ENCODE results near the gene RECK.

Gene RECK

DNA sequence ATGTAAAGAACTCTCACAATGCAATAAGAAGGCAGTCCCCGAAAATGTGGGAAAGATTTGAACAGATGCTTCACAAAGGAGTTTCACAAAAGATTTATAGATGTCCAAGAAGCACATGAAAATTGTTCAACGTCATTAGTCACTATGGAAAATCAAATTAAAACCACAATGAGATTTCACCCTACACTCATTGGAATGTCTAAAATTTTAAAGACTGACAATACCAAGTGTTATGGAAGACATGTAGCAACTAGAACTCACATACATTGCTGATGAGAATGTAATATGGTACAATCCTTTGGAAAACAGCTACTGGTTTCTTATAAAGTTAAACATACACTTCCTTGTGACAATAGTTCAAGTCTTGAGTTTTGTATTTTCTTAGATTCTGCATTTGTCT is 11.0 kb upstream of the RECK start:
- TF ChIP-seq, protein P1, sequence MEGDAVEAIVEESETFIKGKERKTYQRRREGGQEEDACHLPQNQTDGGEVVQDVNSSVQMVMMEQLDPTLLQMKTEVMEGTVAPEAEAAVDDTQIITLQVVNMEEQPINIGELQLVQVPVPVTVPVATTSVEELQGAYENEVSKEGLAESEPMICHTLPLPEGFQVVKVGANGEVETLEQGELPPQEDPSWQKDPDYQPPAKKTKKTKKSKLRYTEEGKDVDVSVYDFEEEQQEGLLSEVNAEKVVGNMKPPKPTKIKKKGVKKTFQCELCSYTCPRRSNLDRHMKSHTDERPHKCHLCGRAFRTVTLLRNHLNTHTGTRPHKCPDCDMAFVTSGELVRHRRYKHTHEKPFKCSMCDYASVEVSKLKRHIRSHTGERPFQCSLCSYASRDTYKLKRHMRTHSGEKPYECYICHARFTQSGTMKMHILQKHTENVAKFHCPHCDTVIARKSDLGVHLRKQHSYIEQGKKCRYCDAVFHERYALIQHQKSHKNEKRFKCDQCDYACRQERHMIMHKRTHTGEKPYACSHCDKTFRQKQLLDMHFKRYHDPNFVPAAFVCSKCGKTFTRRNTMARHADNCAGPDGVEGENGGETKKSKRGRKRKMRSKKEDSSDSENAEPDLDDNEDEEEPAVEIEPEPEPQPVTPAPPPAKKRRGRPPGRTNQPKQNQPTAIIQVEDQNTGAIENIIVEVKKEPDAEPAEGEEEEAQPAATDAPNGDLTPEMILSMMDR (IDR thresholded peaks at IDR 0.05; ENCODE audit: low read depth, low read length), result no peak
- DNase-seq (ENCODE audit: low read depth, low spot score), result no peak
- H3K4me3 ChIP-seq (ENCODE audit: low read depth, low read length), result no peak overlapping the region
- in situ Hi-C loops (cut with HindIII; ENCODE audit: low sequenced_read_pairs), result no loop called here

DNA sequence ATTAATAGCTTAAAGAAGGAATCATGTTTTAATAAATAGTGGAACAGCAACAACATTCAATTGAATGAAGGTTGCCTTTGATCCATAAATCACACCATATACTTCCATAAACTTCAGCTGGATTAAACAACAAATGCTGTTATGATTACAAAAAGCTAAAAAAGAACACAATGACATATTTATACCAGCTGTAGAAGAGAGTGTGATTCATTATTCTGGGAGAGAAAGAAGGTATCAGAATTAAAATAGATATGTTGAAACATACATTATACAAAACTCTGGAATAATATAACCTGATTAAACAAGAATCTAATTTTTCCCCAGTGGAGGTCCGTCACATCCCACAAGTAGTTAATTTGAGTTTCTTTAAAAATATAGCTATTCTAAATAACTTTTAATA is 7.5 kb upstream of the RECK start:
- TF ChIP-seq, protein P1 (IDR thresholded peaks at IDR 0.05; ENCODE audit: low read depth, low read length), result no peak
- in situ Hi-C loops (cut with HindIII; ENCODE audit: low sequenced_read_pairs), result no loop called here
- no peak for DNase-seq (ENCODE audit: low read depth, low spot score)
- no peak overlapping the region for H3K4me3 ChIP-seq (ENCODE audit: low read depth, low read length)

DNA sequence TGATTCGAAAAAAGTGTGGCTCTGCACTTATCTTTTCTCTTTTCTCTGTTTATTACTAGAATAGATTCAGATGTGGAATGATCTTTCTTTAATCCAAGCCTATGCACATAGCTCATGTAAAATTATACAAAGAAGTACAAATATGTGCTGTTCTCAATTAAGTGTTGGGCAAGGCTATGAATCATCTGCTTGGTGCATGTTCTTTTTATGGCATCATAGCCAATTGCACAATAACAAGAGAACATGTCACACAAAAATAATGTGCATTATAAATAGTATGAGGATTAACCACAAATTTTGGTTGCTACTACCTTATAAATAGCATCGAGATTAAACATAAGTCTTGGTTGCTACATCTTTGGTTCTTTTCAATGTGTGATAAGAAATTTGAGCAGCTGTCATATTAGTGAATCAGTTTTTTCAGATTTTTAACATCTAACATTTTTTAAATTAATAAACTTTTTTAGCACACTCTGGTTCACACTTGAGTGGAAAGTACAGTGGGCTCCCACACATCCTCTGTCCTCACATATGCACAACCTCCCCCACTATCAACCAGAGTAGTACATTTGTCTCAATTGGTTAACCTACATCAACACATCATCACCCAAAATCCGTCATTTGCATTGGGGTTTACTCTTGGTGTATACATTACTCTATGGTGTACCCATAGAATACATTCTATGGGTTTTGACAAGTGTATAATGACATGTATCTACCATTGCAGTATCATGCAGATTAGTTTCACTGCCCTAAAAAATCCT is 6.8 kb upstream of the RECK start:
- peak; percentile 84 for DNase-seq (ENCODE audit: low read depth, low spot score)
- in situ Hi-C loops (cut with HindIII; ENCODE audit: low sequenced_read_pairs), result no loop called here
- H3K4me3 ChIP-seq (ENCODE audit: low read depth, low read length), result no peak overlapping the region
- TF ChIP-seq, protein P1 (IDR thresholded peaks at IDR 0.05; ENCODE audit: low read depth, low read length), result no peak

DNA sequence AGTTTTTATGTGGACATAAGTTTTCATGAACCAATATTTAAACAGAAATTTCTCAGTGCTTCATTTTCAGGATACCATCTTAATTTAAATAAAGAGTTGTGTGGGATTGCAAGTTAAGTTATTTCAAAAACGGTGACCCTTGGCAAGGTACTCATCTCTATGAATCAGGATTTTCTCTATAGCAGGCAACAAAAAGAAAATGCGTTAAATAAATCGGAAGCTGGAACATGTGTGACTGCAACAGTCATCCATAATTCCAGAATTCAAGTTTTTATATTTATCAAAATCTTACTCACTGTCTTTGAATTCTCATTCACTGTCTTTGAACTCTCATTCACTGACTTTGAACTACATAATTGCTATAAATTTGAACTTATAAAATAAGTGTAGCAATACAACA is 5.8 kb upstream of the RECK start:
- TF ChIP-seq, protein P1 (IDR thresholded peaks at IDR 0.05; ENCODE audit: low read depth, low read length), result no peak

DNA sequence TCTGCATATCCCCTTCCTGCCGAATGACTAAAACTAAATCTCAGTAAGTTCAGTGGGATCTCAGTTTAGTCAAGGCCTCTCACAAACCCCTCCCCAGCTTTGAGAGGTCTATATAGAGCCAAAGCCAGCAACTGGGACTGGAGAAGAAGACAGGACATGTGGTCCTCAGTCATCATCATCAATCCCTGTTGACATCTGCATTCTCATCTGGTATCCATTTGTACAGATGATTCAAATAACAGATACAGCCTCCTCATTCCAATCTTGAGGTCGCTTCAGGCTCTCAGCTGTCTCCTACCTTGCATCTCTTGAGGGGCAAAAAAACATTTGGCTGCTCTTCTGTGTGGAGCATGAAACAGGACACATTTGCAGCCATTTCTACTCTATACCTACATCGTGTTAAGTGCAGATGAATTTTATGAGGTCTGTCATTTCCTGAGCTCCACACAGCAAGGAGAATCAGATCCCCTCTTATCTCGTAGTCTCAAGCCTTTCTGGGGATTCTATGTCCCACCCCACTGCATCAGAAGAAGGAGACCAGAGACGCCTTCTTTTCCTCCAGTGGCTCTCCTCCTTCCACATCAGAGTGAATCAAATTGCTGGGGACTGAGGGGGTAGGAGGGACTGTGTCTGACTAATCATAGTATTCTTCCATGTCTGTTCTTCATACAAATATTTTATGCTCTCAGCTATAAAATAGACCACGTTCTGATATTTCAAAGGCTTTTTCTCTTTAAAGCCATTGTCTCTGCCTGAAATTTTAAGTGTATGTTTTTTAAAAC is 4.7 kb upstream of the RECK start:
- no peak for DNase-seq (ENCODE audit: low read depth, low spot score)
- no peak overlapping the region for H3K4me3 ChIP-seq (ENCODE audit: low read depth, low read length)
- TF ChIP-seq, protein P1 (IDR thresholded peaks at IDR 0.05; ENCODE audit: low read depth, low read length), result no peak
- in situ Hi-C loops (cut with HindIII; ENCODE audit: low sequenced_read_pairs), result no loop called here

More for the DNA sequence above, 5.8 kb upstream of the RECK start:
- no peak for DNase-seq (ENCODE audit: low read depth, low spot score)
- no peak overlapping the region for H3K4me3 ChIP-seq (ENCODE audit: low read depth, low read length)
- in situ Hi-C loops (cut with HindIII; ENCODE audit: low sequenced_read_pairs), result no loop called here

DNA sequence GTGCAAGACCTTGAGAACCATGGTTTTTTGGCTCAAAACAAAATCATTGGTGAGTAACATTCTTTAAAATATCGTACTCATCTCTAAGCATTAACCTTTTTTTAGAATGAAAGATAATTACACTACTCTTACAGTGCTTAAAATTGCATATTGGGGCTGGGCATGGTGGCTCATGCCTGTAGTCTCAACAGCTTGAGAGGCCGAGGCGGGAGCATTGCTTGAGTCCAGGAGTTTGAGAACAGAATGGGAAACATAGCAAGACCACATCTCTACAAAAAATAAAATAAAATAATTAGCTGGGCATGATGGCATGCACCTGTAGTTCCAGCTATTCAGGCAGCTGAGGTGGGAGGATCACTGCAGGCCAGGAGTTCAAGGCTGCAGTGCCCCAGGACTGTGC is 2.9 kb upstream of the RECK start:
- in situ Hi-C loops (cut with HindIII; ENCODE audit: low sequenced_read_pairs), result no loop called here
- TF ChIP-seq, protein P1 (IDR thresholded peaks at IDR 0.05; ENCODE audit: low read depth, low read length), result no peak
- no peak overlapping the region for H3K4me3 ChIP-seq (ENCODE audit: low read depth, low read length)
- DNase-seq (ENCODE audit: low read depth, low spot score), result no peak

Measured in astrocyte of the spinal cord (primary cell).